Measurements from ENCODE around the gene KICS2. TPM values are rescaled to one million over a fixed set of nuclear protein-coding genes. Genes with fewer than 3 reads are reported as not detected.

The KICS2 gene
- polyA plus RNA-seq, 1 donor from 2014 or later = 0.83 TPM

GRCh38 chr12:64192644-64193444 is 29.3 kb downstream of the KICS2 start:
- Histone ChIP-seq H3K27me3 (ENCODE audit: insufficient read depth, low read depth, low read length) (no peaks in the 10 kb centered on the region), H3K9me2 (ENCODE audit: insufficient read depth, low read length) (no peaks in the 10 kb centered on the region), H2AFZ (ENCODE audit: low read depth, low read length) (no peak overlapping the region), H3K9ac (ENCODE audit: low read length) (no peak overlapping the region), H3K4me3 (ENCODE audit: low read length) (no peak overlapping the region), H4K20me1 (ENCODE audit: insufficient read depth) (no peaks in the 10 kb centered on the region), H3K36me3 (ENCODE audit: insufficient read depth, low read length) (no peaks in the 10 kb centered on the region), H3F3A (ENCODE audit: insufficient read depth, low read length, poor library complexity, severe bottlenecking) (no peaks in the 10 kb centered on the region), H3K9me3 (ENCODE audit: low read length) (no peaks in the 10 kb centered on the region), H3K4me2 (ENCODE audit: low read length) (no peak overlapping the region), H3K79me2 (replicated peaks; ENCODE audit: insufficient read depth, low read length) (no peaks in the 10 kb centered on the region), H3K27ac (ENCODE audit: low read length) (no peak overlapping the region)
- TF ChIP-seq, protein P1, sequence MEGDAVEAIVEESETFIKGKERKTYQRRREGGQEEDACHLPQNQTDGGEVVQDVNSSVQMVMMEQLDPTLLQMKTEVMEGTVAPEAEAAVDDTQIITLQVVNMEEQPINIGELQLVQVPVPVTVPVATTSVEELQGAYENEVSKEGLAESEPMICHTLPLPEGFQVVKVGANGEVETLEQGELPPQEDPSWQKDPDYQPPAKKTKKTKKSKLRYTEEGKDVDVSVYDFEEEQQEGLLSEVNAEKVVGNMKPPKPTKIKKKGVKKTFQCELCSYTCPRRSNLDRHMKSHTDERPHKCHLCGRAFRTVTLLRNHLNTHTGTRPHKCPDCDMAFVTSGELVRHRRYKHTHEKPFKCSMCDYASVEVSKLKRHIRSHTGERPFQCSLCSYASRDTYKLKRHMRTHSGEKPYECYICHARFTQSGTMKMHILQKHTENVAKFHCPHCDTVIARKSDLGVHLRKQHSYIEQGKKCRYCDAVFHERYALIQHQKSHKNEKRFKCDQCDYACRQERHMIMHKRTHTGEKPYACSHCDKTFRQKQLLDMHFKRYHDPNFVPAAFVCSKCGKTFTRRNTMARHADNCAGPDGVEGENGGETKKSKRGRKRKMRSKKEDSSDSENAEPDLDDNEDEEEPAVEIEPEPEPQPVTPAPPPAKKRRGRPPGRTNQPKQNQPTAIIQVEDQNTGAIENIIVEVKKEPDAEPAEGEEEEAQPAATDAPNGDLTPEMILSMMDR (IDR thresholded peaks at IDR 0.05; ENCODE audit: poor library complexity, severe bottlenecking) = no peak
- TF ChIP-seq SMC3 (conservative IDR thresholded peaks at IDR 0.05; ENCODE audit: poor library complexity) (no peak), TAF1 (IDR thresholded peaks at IDR 0.05; ENCODE audit: low read depth) (no peak), POLR2AphosphoS5 (IDR thresholded peaks at IDR 0.05) (no peak), RAD21 (conservative IDR thresholded peaks at IDR 0.05) (no peak), REST (IDR thresholded peaks at IDR 0.05; ENCODE audit: borderline replicate concordance) (no peak), EP300 (conservative IDR thresholded peaks at IDR 0.05; ENCODE audit: poor library complexity, severe bottlenecking) (no peak), EZH2 (IDR thresholded peaks at IDR 0.05; ENCODE audit: borderline replicate concordance, insufficient read depth, low read length, poor library complexity, severe bottlenecking) (no peak), MXI1 (conservative IDR thresholded peaks at IDR 0.05; ENCODE audit: poor library complexity, severe bottlenecking) (no peak)

DNA sequence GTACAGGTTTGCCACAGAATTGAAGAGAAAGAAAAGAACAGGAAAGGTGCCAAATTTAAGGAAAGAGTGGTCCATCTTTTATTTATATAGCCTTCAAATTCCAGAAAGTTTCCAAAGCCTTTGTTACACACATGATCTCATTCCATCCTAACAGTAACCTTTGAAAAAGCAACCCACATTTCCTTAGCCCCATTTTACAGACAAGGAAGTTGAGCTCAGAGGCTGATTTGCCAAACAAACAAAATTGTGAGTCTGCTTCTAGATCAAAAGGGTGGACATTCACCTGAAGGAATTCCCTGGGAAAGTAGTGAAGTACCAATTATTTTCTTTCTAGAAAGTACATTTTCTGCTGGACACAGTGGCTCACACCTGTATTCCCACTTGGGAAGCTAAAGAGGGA is 32.0 kb downstream of the KICS2 start:
- no peaks in the 10 kb centered on the region for H3K9me2 ChIP-seq (ENCODE audit: insufficient read depth, low read length)
- H2AFZ ChIP-seq (ENCODE audit: low read depth, low read length) = no peak overlapping the region
- no peaks in the 10 kb centered on the region for H3K9me3 ChIP-seq (ENCODE audit: low read length)
- H3F3A ChIP-seq (ENCODE audit: insufficient read depth, low read length, poor library complexity, severe bottlenecking) = no peaks in the 10 kb centered on the region
- no peaks in the 10 kb centered on the region for H3K36me3 ChIP-seq (ENCODE audit: insufficient read depth, low read length)
- H3K9ac ChIP-seq (ENCODE audit: low read length) = no peak overlapping the region
- no peak for TF ChIP-seq EZH2 (IDR thresholded peaks at IDR 0.05; ENCODE audit: borderline replicate concordance, insufficient read depth, low read length, poor library complexity, severe bottlenecking)
- no peak for TF ChIP-seq EP300 (conservative IDR thresholded peaks at IDR 0.05; ENCODE audit: poor library complexity, severe bottlenecking)
- no peak for TF ChIP-seq POLR2AphosphoS5 (IDR thresholded peaks at IDR 0.05)
- TF ChIP-seq, protein P1 (IDR thresholded peaks at IDR 0.05; ENCODE audit: poor library complexity, severe bottlenecking) = no peak
- no peak for TF ChIP-seq RAD21 (conservative IDR thresholded peaks at IDR 0.05)
- TF ChIP-seq MXI1 (conservative IDR thresholded peaks at IDR 0.05; ENCODE audit: poor library complexity, severe bottlenecking) = no peak
- no peak for TF ChIP-seq SMC3 (conservative IDR thresholded peaks at IDR 0.05; ENCODE audit: poor library complexity)
- TF ChIP-seq TAF1 (IDR thresholded peaks at IDR 0.05; ENCODE audit: low read depth) = no peak
- no peak for TF ChIP-seq REST (IDR thresholded peaks at IDR 0.05; ENCODE audit: borderline replicate concordance)
- H3K79me2 ChIP-seq (replicated peaks; ENCODE audit: insufficient read depth, low read length) = no peaks in the 10 kb centered on the region
- H3K27ac ChIP-seq (ENCODE audit: low read length) = no peak overlapping the region
- H3K4me2 ChIP-seq (ENCODE audit: low read length) = no peak overlapping the region
- no peak overlapping the region for H3K4me3 ChIP-seq (ENCODE audit: low read length)
- no peaks in the 10 kb centered on the region for H4K20me1 ChIP-seq (ENCODE audit: insufficient read depth)
- H3K27me3 ChIP-seq (ENCODE audit: insufficient read depth, low read depth, low read length) = no peaks in the 10 kb centered on the region
